Measurements from ENCODE around the gene NXF2B. TPM values are rescaled to one million over a fixed set of nuclear protein-coding genes. Genes with fewer than 3 reads are reported as not detected.
"Not testable (repeated sequence)": the region's sequence is repeated elsewhere in the genome, so short reads cannot be mapped to it uniquely, and the experiment has no call there.

NXF2B gene
- polyA plus RNA-seq (2013, experiment 1 of 2), result not detected
- not detected for polyA plus RNA-seq (2013, experiment 2 of 2)

GRCh38 chrX:102439908-102440307 is at the start of gene NXF2B:
NXF2B (minus strand) TSS chrX:102440008; CDS start chrX:102380036, 59,972 bp downstream.
- not testable (repeated sequence) for DNase-seq; H2BK12ac ChIP-seq (ENCODE audit: low read length in 2 of 2); H2AFZ ChIP-seq (ENCODE audit: low read depth, low read length); H3K36me3 ChIP-seq (ENCODE audit: control insufficient read depth in 1 of 2, insufficient read depth in 2 of 2, low read depth in 1 of 2, low read length in 2 of 2); H3K4me2 ChIP-seq (ENCODE audit: low read length, poor library complexity, severe bottlenecking); H3K9ac ChIP-seq (ENCODE audit: low read length); H3K27me3 ChIP-seq (ENCODE audit: control insufficient read depth in 1 of 2, insufficient read depth in 1 of 2, low read length in 2 of 2); H4K8ac ChIP-seq (ENCODE audit: low read length); H3K4me1 ChIP-seq (ENCODE audit: control insufficient read depth, insufficient read depth, low read depth, low read length); H3K14ac ChIP-seq (ENCODE audit: low read length in 2 of 2); H3K4me3 ChIP-seq (ENCODE audit: insufficient read depth in 1 of 2, low read depth in 1 of 2, low read length in 2 of 2); H2BK120ac ChIP-seq (ENCODE audit: low read depth, low read length); H3K18ac ChIP-seq (ENCODE audit: low read depth in 1 of 2, low read length in 2 of 2); H3K4ac ChIP-seq (ENCODE audit: low read depth in 1 of 2, low read length in 2 of 2); H2AK5ac ChIP-seq (ENCODE audit: low read length, severe bottlenecking); H3K79me1 ChIP-seq (replicated peaks; ENCODE audit: low read length, poor library complexity, severe bottlenecking); H3K23ac ChIP-seq (ENCODE audit: low read length in 2 of 2); H3K27ac ChIP-seq (ENCODE audit: low read length, poor library complexity, severe bottlenecking); H3K9me3 ChIP-seq (ENCODE audit: control insufficient read depth, low read length); H2BK5ac ChIP-seq (ENCODE audit: low read depth, low read length, poor library complexity, severe bottlenecking); H4K91ac ChIP-seq (ENCODE audit: low read length); H2BK15ac ChIP-seq (ENCODE audit: low read depth, poor library complexity, severe bottlenecking)
- no CpG with 5 or more reads among the region's 11 CpGs for WGBS

- not testable (repeated sequence) for H2AFZ ChIP-seq (ENCODE audit: low read depth, low read length)
- no CpG with 5 or more reads among the region's 5 CpGs for WGBS
Measured at GRCh38 chrX:102478765-102479164, 39.0 kb upstream of the NXF2B start.

GRCh38 chrX:102471762-102472220 is 32.0 kb upstream of the NXF2B start, which contains the start of gene TCP11X2:
TCP11X2 (minus strand) TSS chrX:102471812.
- WGBS, result no CpG with 5 or more reads among the region's 17 CpGs
- not testable (repeated sequence) for H3K27ac ChIP-seq (ENCODE audit: low read length, poor library complexity, severe bottlenecking)

More at GRCh38 chrX:102478765-102479164, 39.0 kb upstream of the NXF2B start:
- not testable (repeated sequence) for H3K18ac ChIP-seq (ENCODE audit: low read depth in 1 of 2, low read length in 2 of 2); H3K23ac ChIP-seq (ENCODE audit: low read length in 2 of 2); H3K27ac ChIP-seq (ENCODE audit: low read length, poor library complexity, severe bottlenecking); H3K4me1 ChIP-seq (ENCODE audit: control insufficient read depth, insufficient read depth, low read depth, low read length); H3K14ac ChIP-seq (ENCODE audit: low read length in 2 of 2); H3K4me3 ChIP-seq (ENCODE audit: insufficient read depth in 1 of 2, low read depth in 1 of 2, low read length in 2 of 2); H2BK5ac ChIP-seq (ENCODE audit: low read depth, low read length, poor library complexity, severe bottlenecking); H2AK5ac ChIP-seq (ENCODE audit: low read length, severe bottlenecking); H3K9me3 ChIP-seq (ENCODE audit: control insufficient read depth, low read length); H2BK15ac ChIP-seq (ENCODE audit: low read depth, poor library complexity, severe bottlenecking); H3K4me2 ChIP-seq (ENCODE audit: low read length, poor library complexity, severe bottlenecking); H3K36me3 ChIP-seq (ENCODE audit: control insufficient read depth in 1 of 2, insufficient read depth in 2 of 2, low read depth in 1 of 2, low read length in 2 of 2); DNase-seq; H4K91ac ChIP-seq (ENCODE audit: low read length); H2BK12ac ChIP-seq (ENCODE audit: low read length in 2 of 2); H2BK120ac ChIP-seq (ENCODE audit: low read depth, low read length); H3K4ac ChIP-seq (ENCODE audit: low read depth in 1 of 2, low read length in 2 of 2); H3K79me1 ChIP-seq (replicated peaks; ENCODE audit: low read length, poor library complexity, severe bottlenecking); H3K9ac ChIP-seq (ENCODE audit: low read length); H3K27me3 ChIP-seq (ENCODE audit: control insufficient read depth in 1 of 2, insufficient read depth in 1 of 2, low read length in 2 of 2); H4K8ac ChIP-seq (ENCODE audit: low read length)

GRCh38 chrX:102470215-102470614 is 30.4 kb upstream of the NXF2B start:
- H3K9ac ChIP-seq (ENCODE audit: low read length); H3K18ac ChIP-seq (ENCODE audit: low read depth in 1 of 2, low read length in 2 of 2); H3K27ac ChIP-seq (ENCODE audit: low read length, poor library complexity, severe bottlenecking); H3K23ac ChIP-seq (ENCODE audit: low read length in 2 of 2); H2BK15ac ChIP-seq (ENCODE audit: low read depth, poor library complexity, severe bottlenecking); H4K8ac ChIP-seq (ENCODE audit: low read length); H3K9me3 ChIP-seq (ENCODE audit: control insufficient read depth, low read length); H3K79me1 ChIP-seq (replicated peaks; ENCODE audit: low read length, poor library complexity, severe bottlenecking); H3K4me1 ChIP-seq (ENCODE audit: control insufficient read depth, insufficient read depth, low read depth, low read length); H4K91ac ChIP-seq (ENCODE audit: low read length); H3K36me3 ChIP-seq (ENCODE audit: control insufficient read depth in 1 of 2, insufficient read depth in 2 of 2, low read depth in 1 of 2, low read length in 2 of 2); H2AFZ ChIP-seq (ENCODE audit: low read depth, low read length); H2BK5ac ChIP-seq (ENCODE audit: low read depth, low read length, poor library complexity, severe bottlenecking); H2BK12ac ChIP-seq (ENCODE audit: low read length in 2 of 2); H3K4me3 ChIP-seq (ENCODE audit: insufficient read depth in 1 of 2, low read depth in 1 of 2, low read length in 2 of 2); H3K27me3 ChIP-seq (ENCODE audit: control insufficient read depth in 1 of 2, insufficient read depth in 1 of 2, low read length in 2 of 2); H3K4ac ChIP-seq (ENCODE audit: low read depth in 1 of 2, low read length in 2 of 2); H3K14ac ChIP-seq (ENCODE audit: low read length in 2 of 2); H3K4me2 ChIP-seq (ENCODE audit: low read length, poor library complexity, severe bottlenecking); H2AK5ac ChIP-seq (ENCODE audit: low read length, severe bottlenecking); DNase-seq; H2BK120ac ChIP-seq (ENCODE audit: low read depth, low read length): not testable (repeated sequence)
- WGBS, result no CpG with 5 or more reads among the region's 3 CpGs

More at GRCh38 chrX:102471762-102472220, 32.0 kb upstream of the NXF2B start, which contains the start of gene TCP11X2:
- not testable (repeated sequence) for H3K9ac ChIP-seq (ENCODE audit: low read length); H4K8ac ChIP-seq (ENCODE audit: low read length); H3K27me3 ChIP-seq (ENCODE audit: control insufficient read depth in 1 of 2, insufficient read depth in 1 of 2, low read length in 2 of 2); H3K14ac ChIP-seq (ENCODE audit: low read length in 2 of 2); H2AK5ac ChIP-seq (ENCODE audit: low read length, severe bottlenecking); H3K18ac ChIP-seq (ENCODE audit: low read depth in 1 of 2, low read length in 2 of 2); H3K23ac ChIP-seq (ENCODE audit: low read length in 2 of 2); H2BK120ac ChIP-seq (ENCODE audit: low read depth, low read length); H3K4me3 ChIP-seq (ENCODE audit: insufficient read depth in 1 of 2, low read depth in 1 of 2, low read length in 2 of 2); DNase-seq; H4K91ac ChIP-seq (ENCODE audit: low read length); H3K4me2 ChIP-seq (ENCODE audit: low read length, poor library complexity, severe bottlenecking); H2AFZ ChIP-seq (ENCODE audit: low read depth, low read length); H3K4ac ChIP-seq (ENCODE audit: low read depth in 1 of 2, low read length in 2 of 2); H3K4me1 ChIP-seq (ENCODE audit: control insufficient read depth, insufficient read depth, low read depth, low read length); H3K36me3 ChIP-seq (ENCODE audit: control insufficient read depth in 1 of 2, insufficient read depth in 2 of 2, low read depth in 1 of 2, low read length in 2 of 2); H3K79me1 ChIP-seq (replicated peaks; ENCODE audit: low read length, poor library complexity, severe bottlenecking); H3K9me3 ChIP-seq (ENCODE audit: control insufficient read depth, low read length); H2BK5ac ChIP-seq (ENCODE audit: low read depth, low read length, poor library complexity, severe bottlenecking); H2BK12ac ChIP-seq (ENCODE audit: low read length in 2 of 2); H2BK15ac ChIP-seq (ENCODE audit: low read depth, poor library complexity, severe bottlenecking)

All from mesenchymal stem cell (in vitro differentiated cells and primary cell).